Measurements from ENCODE around the gene PAPOLB.

DNA sequence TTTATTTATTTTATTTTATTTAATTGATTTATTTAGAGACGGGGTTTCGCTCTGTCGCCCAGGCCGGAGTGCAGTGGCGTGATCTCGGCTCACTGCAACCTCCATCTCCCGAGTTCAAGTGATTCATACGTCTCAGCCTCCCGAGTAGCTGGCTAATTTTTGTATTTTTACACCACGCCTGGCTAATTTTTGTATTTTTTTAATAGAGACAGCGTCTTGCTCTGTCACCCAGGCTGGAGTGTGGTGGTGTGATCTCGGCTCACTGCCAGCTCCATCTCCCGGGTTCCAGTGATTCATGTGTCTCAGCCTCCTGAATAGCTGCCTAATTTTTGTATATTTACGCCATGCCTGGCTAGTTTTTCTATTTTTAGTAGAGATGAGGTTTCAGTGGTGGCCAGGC is 52.2 kb downstream of the PAPOLB start:
- TF ChIP-seq CTCF (conservative IDR thresholded peaks at IDR 0.05): no peak
- no peak for TF ChIP-seq EZH2 (IDR thresholded peaks at IDR 0.05; ENCODE audit: low read depth)

All from PC-9 (cell line).